Activated CD4-positive, alpha-beta T cell treated with anti-CD3 and anti-CD28 coated beads for 24 hours (primary cell): ENCODE results near the gene BAMBI.

Source experiments
- DNase-seq, 2 donors: peaks; one replicate each; pipeline ENCODE4 v3.0.0-alpha.2; 2020; ENCODE audit warnings: low read depth in 2 of 2

Gene BAMBI

GRCh38 chr10:28676326-28676967, 874 bp upstream of the BAMBI start:
- no peak for DNase-seq

- peak in 1 of 2 donors; percentile 12 for DNase-seq
These were observed 766 bp downstream of the BAMBI start for GRCh38 chr10:28677888-28678686.

GRCh38 chr10:28678687-28679457, 1.6 kb downstream of the BAMBI start:
- DNase-seq, result no peak

GRCh38 chr10:28679581-28680357, 2.4 kb downstream of the BAMBI start:
- DNase-seq, result no peak

- no peak for DNase-seq
These were observed 3.0 kb downstream of the BAMBI start for GRCh38 chr10:28680358-28680752.

- DNase-seq, result no peak
These were observed 4.0 kb downstream of the BAMBI start for GRCh38 chr10:28681291-28681763.

GRCh38 chr10:28681928-28682750, 4.8 kb downstream of the BAMBI start:
- DNase-seq, result no peak

GRCh38 chr10:28684157-28684985, 7.0 kb downstream of the BAMBI start:
- no peak for DNase-seq

GRCh38 chr10:28684986-28685580, 7.8 kb downstream of the BAMBI start:
- DNase-seq, result no peak

- DNase-seq, result no peak
These were observed 8.4 kb downstream of the BAMBI start for GRCh38 chr10:28685717-28686116.

- DNase-seq, result no peak
These were observed 9.7 kb downstream of the BAMBI start for GRCh38 chr10:28686835-28687682.

- no peak for DNase-seq
These were observed 10.3 kb downstream of the BAMBI start for GRCh38 chr10:28687683-28688001.

- DNase-seq, result no peak
These were observed 13.2 kb downstream of the BAMBI start for GRCh38 chr10:28690545-28690944.

- no peak for DNase-seq
These were observed 13.9 kb downstream of the BAMBI start for GRCh38 chr10:28691187-28691694.

GRCh38 chr10:28692050-28692449, 14.7 kb downstream of the BAMBI start:
- no peak for DNase-seq

GRCh38 chr10:28694530-28694929, 17.2 kb downstream of the BAMBI start:
- no peak for DNase-seq

- DNase-seq, result no peak
These were observed 20.8 kb downstream of the BAMBI start for GRCh38 chr10:28698075-28698474.

- no peak for DNase-seq
These were observed 27.3 kb downstream of the BAMBI start for GRCh38 chr10:28704464-28705161.
